Right atrium auricular region (tissue), 2 donors: Measurements from ENCODE around the gene COL13A1. TPM values are rescaled to one million over a fixed set of nuclear protein-coding genes. Genes with fewer than 3 reads are reported as not detected.

Experiments
- DNase-seq: peaks from one replicate; pipeline ENCODE4 v3.0.0-alpha.2; 2019; ENCODE audit warnings: low spot score
- H3K27ac ChIP-seq, 2 donors: fragments of 200-600 bp; sonication (generic); 1 replicate in 1 of 2; 2 replicates in 1 of 2; pipeline ENCODE4 v1.5.1; 2016 to 2019
- H3K27me3 ChIP-seq, 2 donors: fragments of 200-600 bp; sonication (generic); one replicate each; pipeline versions ENCODE4 v1.5.1 to v1.6.0; 2017 to 2019
- H3K36me3 ChIP-seq: fragments of 200-600 bp; sonication (generic); one replicate; pipeline ENCODE4 v1.5.1; 2016
- H3K4me1 ChIP-seq, 2 donors: fragments of 200-600 bp; sonication (generic); one replicate each; pipeline versions ENCODE4 v1.5.1 to v1.6.0; 2017 to 2019
- H3K4me3 ChIP-seq, 2 donors: fragments of 200-600 bp; sonication (generic); 1 replicate in 1 of 2; 2 replicates in 1 of 2; pipeline ENCODE4 v1.5.1; 2017 to 2019; ENCODE audit warnings: mild to moderate bottlenecking in 1 of 2, moderate library complexity in 1 of 2
- H3K9me3 ChIP-seq, 2 donors: fragments of 200-600 bp; sonication (generic); one replicate each; pipeline ENCODE4 v1.5.1; 2019
- CTCF ChIP-seq, 2 donors: fragments of 200-600 bp; sonication (generic); IDR thresholded peaks; one replicate each; pipeline ENCODE4 v1.5.1; 2019; ENCODE audit warnings: antibody characterized with exemption in 2 of 2
- total RNA-seq, 2 donors: library from RNA; depleted of rRNA; stranded (reverse); fragments of >200 nt; gene quantifications; one replicate each; pipeline ENCODE4 v1.1.0, GENCODE V29; 2016

COL13A1 gene
- total RNA-seq, 2 donors from 2014 or later: 5.7 to 11.8 TPM

DNA sequence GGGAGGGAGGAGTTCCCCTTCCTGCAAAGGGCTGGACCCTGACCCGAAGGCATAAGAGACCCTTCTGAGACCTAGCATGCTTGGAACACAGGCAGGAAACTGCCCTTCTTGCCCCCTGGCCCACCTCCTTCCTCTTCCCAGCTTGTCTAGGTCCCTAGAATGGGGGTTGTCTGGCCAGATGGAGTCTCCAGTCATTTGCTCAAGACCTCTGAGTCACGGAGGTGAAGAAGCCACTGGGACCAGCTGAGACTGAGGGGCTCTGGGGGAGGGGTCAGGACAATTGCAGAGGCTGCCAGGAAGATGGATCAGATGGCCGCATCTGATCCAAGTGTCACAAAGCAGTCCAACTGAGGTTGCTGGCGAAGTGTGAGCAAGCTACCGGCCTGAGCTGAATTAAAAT, 46.2 kb downstream of the COL13A1 start:
- Histone ChIP-seq H3K4me3 (no peak overlapping the region), H3K9me3 (no peaks in the 10 kb centered on the region), H3K27me3 (no peaks in the 10 kb centered on the region), H3K4me1 (peaks cover 0 to 23% of the 10 kb centered on the region in 2 donors), H3K27ac (no peak overlapping the region), H3K36me3 (no peaks in the 10 kb centered on the region)
- no peak for DNase-seq
- TF ChIP-seq CTCF (IDR thresholded peaks at IDR 0.05): no peak

DNA sequence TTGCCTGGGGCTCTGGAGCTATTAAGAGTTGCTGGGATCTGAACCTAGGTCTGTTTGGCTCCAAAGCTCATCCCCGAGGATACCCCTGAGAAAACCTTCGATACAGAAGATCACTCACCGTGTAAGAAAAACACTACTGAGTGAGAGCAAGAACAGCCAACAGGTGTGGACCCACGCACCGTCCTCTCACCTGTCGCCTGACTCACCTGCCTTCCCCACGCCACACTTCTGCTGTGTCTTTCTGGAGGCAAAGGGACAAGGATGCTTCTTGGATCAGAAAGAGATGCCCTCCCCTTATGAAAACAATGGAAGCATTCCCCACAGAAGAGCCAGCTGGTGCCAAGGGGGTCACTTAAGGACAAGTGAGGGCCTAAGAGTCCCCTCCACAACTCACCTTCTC, 46.7 kb downstream of the COL13A1 start:
- Histone ChIP-seq H3K4me3 (no peak overlapping the region), H3K36me3 (no peaks in the 10 kb centered on the region), H3K27me3 (no peaks in the 10 kb centered on the region), H3K9me3 (no peaks in the 10 kb centered on the region), H3K4me1 (peaks cover 0 to 23% of the 10 kb centered on the region in 2 donors), H3K27ac (no peak overlapping the region)
- no peak for DNase-seq
- no peak for TF ChIP-seq CTCF (IDR thresholded peaks at IDR 0.05)

GRCh38 chr10:69849825-69850224, 48.1 kb downstream of the COL13A1 start:
- H3K9me3 ChIP-seq: no peaks in the 10 kb centered on the region
- H3K27ac ChIP-seq: no peak overlapping the region
- no peak for DNase-seq
- H3K27me3 ChIP-seq: no peaks in the 10 kb centered on the region
- H3K4me3 ChIP-seq: no peak overlapping the region
- TF ChIP-seq CTCF (IDR thresholded peaks at IDR 0.05): no peak
- H3K36me3 ChIP-seq: no peaks in the 10 kb centered on the region
- H3K4me1 ChIP-seq: peaks cover 0 to 14% of the 10 kb centered on the region in 2 donors

- Histone ChIP-seq H3K27me3 (no peaks in the 10 kb centered on the region), H3K9me3 (no peaks in the 10 kb centered on the region), H3K36me3 (no peaks in the 10 kb centered on the region), H3K4me3 (no peak overlapping the region), H3K4me1 (peaks cover 0 to 12% of the 10 kb centered on the region in 2 donors), H3K27ac (no peak overlapping the region)
- no peak for DNase-seq
- TF ChIP-seq CTCF (IDR thresholded peaks at IDR 0.05): no peak
Measured at GRCh38 chr10:69850440-69850839, 48.7 kb downstream of the COL13A1 start.

- H3K4me3 ChIP-seq: no peak overlapping the region
- H3K27me3 ChIP-seq: no peaks in the 10 kb centered on the region
- H3K4me1 ChIP-seq: peaks cover 0 to 3% of the 10 kb centered on the region in 2 donors
- no peak overlapping the region for H3K27ac ChIP-seq
- no peak for DNase-seq
- H3K36me3 ChIP-seq: no peaks in the 10 kb centered on the region
- H3K9me3 ChIP-seq: no peaks in the 10 kb centered on the region
- no peak for TF ChIP-seq CTCF (IDR thresholded peaks at IDR 0.05)
Measured at GRCh38 chr10:69851306-69851705, 49.6 kb downstream of the COL13A1 start.

- Histone ChIP-seq H3K36me3 (no peaks in the 10 kb centered on the region), H3K27ac (no peak overlapping the region), H3K4me1 (no peaks in the 10 kb centered on the region), H3K9me3 (no peaks in the 10 kb centered on the region), H3K4me3 (no peak overlapping the region), H3K27me3 (no peaks in the 10 kb centered on the region)
- TF ChIP-seq CTCF (IDR thresholded peaks at IDR 0.05): no peak
- DNase-seq: no peak
Measured at GRCh38 chr10:69853064-69853463, 51.4 kb downstream of the COL13A1 start.
